Panc1 (cell line): Measurements from ENCODE around the gene PDE6A. TPM values are rescaled to one million over a fixed set of nuclear protein-coding genes. Genes with fewer than 3 reads are reported as not detected.
A peak's percentile ranks its signal among the peaks of the same experiment; 100 is the strongest.

ENCODE experiments used
- ATAC-seq: fragments of 200-7000 bp; cut with Tn5 transposase; 2 replicates; pipeline ENCODE4 v1.9.1; 2020; ENCODE audit warnings: mild to moderate bottlenecking, moderate library complexity
- BruUV-seq: library from RNA; stranded (reverse); fragments of 400-500 nt; replicated peaks from 2 replicates; lab custom pipeline; 2021; lab: Mats Ljungman, UMichigan
- CTCF ChIA-PET: fragments of 300-600 bp; sonication (Branson Sonifier 250); formaldehyde crosslinking; loops from one replicate; lab custom pipeline; 2022; ENCODE audit warnings: antibody characterized with exemption; lab: Charles Lee
- POLR2A ChIA-PET: fragments of 300-600 bp; sonication (Branson Sonifier 250); formaldehyde crosslinking; loops from one replicate; lab custom pipeline; 2022; ENCODE audit warnings: antibody characterized with exemption; lab: Charles Lee
- DNase-seq: peaks from one replicate; pipeline ENCODE4 v3.0.0-alpha.2; 2010; ENCODE audit warnings: low read depth, low spot score
- H3K27ac ChIP-seq: 2 replicates; pipeline ENCODE4 v1.5.1; 2011; ENCODE audit warnings: mild to moderate bottlenecking, low read length, inconsistent platforms
- H3K27me3 ChIP-seq: fragments of 200-500 bp; sonication (Bioruptor generic); 2 replicates; pipeline ENCODE4 v1.6.0; 2014; ENCODE audit warnings: low read length, inconsistent platforms; ENCODE audit not compliant: control insufficient read depth, insufficient read depth
- H3K36me3 ChIP-seq: fragments of 200-500 bp; sonication (Bioruptor generic); 2 replicates; pipeline ENCODE4 v1.5.1; 2014; ENCODE audit warnings: inconsistent platforms, mild to moderate bottlenecking, low read length, moderate library complexity; ENCODE audit not compliant: control insufficient read depth, insufficient read depth
- H3K4me1 ChIP-seq: 2 replicates; pipeline ENCODE4 v1.5.1; 2011; ENCODE audit warnings: inconsistent platforms, mild to moderate bottlenecking, low read length, moderate library complexity; ENCODE audit not compliant: control insufficient read depth, insufficient read depth
- H3K4me3 ChIP-seq, 2 experiments: 2 replicates each; pipeline ENCODE4 v1.5.1; 2011 to 2012; ENCODE audit warnings: low read depth in 2 of 2, low read length in 2 of 2, mild to moderate bottlenecking in 2 of 2, inconsistent platforms in 1 of 2, moderate library complexity in 1 of 2
- H3K9me3 ChIP-seq: fragments of 200-500 bp; sonication (Bioruptor generic); 2 replicates; pipeline ENCODE4 v1.5.1; 2014; ENCODE audit warnings: low read depth, mild to moderate bottlenecking, inconsistent platforms, low read length, moderate library complexity; ENCODE audit not compliant: control insufficient read depth, insufficient read depth
- POLR2AphosphoS5 ChIP-seq: IDR thresholded peaks from 2 replicates; pipeline ENCODE4 v1.6.1; 2012; ENCODE audit warnings: mild to moderate bottlenecking, low read depth, low read length, moderate library complexity
- SIN3A ChIP-seq: IDR thresholded peaks from 2 replicates; pipeline ENCODE4 v1.6.1; 2012; ENCODE audit warnings: low read depth, mild to moderate bottlenecking, low read length, moderate library complexity, borderline replicate concordance; ENCODE audit not compliant: insufficient read depth
- TCF7L2 ChIP-seq: IDR thresholded peaks from 2 replicates; pipeline ENCODE4 v1.6.1; 2011; ENCODE audit warnings: mild to moderate bottlenecking, low read depth, low read length, inconsistent platforms
- in situ Hi-C: cut with HindIII; loops from 2 replicates; pipeline ENCODE4 v1.10.0; 2016; ENCODE audit warnings: low sequenced_read_pairs, low pct_unique_long_range_greater_than_20kb
- intact Hi-C: fragments of 100-400 bp; cut with micrococcal nuclease; formaldehyde crosslinking; loops from one replicate; pipeline ENCODE4 v1.10.0; 2022; ENCODE audit not compliant: unreplicated experiment
- total RNA-seq: library from RNA; stranded (reverse); gene quantifications from one replicate; pipeline ENCODE4 v1.2.1, GENCODE V29; 2021; ENCODE audit not compliant: unreplicated experiment
- TF ChIP-seq, protein P1 (sequence below), 2 experiments: IDR thresholded peaks; 2 replicates each; pipeline ENCODE4 v1.6.1; 2011 to 2012; ENCODE audit warnings: low read depth in 2 of 2, control low read depth in 1 of 2, low read length in 1 of 2, mild to moderate bottlenecking in 1 of 2, moderate library complexity in 1 of 2; ENCODE audit not compliant: insufficient read depth in 1 of 2
- TF ChIP-seq, protein P2 (sequence below): fragments of 450-650 bp; IDR thresholded peaks from 2 replicates; pipeline ENCODE4 v1.5.1; 2017; ENCODE audit warnings: mild to moderate bottlenecking

Gene PDE6A
- total RNA-seq, 1 experiment from 2014 or later, result 0.33 TPM

DNA sequence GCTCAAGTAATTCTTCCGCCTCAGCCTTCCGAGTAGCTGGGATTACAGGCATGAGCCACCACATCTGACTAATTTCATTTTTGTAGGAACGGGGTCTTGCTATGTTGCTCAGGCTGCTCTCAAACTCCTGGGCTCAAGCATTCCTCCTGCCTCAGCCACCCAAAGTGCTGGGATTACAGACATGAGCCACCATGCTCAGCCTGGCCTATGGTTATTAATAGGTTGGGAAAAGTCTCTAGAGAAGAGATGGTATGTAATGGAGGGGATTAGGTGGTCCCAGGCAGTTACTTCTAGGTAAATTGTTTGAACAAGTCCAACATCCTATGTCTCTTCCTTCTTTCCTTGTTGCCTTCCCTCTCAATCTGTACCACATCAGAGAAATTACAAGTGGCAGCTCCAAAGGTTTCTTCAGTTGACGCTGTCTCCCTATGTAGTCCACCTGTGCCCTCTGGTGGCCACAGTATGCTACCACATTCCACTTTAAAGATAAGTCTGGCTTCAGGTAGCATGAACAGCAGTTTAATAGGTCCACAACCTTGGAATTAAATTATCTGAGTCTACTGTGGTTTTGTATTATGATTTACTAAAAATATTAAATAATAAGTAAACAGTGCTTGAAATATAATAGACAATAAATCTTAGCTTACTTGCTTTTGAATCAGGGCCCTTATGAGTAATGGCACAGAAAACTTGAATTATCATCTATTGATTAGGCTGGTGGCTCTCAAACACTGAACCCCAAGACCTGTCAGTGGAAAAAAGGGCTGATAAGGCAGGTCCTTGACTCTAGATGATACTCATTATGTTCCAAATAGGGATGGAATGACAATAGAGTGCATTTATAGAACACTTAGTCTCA is 46.2 kb upstream of the PDE6A start:
- peak overlapping the region; percentile 45; the same call in 1 of the 2 replicates for H3K27ac ChIP-seq
- POLR2A ChIA-PET, result interaction anchor here (0.6 kb wide), 2 partner anchors 164 to 356 kb away, joined by 3 to 4 read pairs; no protein-coding TSS in a partner anchor
- intact Hi-C loops (loop anchor here (1.0 to 5.0 kb wide), 2 partner anchors 156 to 353 kb away; no protein-coding TSS in a partner anchor), in situ Hi-C loops (no loop called here)
- H3K27me3 ChIP-seq, result no peaks in the 10 kb centered on the region
- TF ChIP-seq, protein P1, sequence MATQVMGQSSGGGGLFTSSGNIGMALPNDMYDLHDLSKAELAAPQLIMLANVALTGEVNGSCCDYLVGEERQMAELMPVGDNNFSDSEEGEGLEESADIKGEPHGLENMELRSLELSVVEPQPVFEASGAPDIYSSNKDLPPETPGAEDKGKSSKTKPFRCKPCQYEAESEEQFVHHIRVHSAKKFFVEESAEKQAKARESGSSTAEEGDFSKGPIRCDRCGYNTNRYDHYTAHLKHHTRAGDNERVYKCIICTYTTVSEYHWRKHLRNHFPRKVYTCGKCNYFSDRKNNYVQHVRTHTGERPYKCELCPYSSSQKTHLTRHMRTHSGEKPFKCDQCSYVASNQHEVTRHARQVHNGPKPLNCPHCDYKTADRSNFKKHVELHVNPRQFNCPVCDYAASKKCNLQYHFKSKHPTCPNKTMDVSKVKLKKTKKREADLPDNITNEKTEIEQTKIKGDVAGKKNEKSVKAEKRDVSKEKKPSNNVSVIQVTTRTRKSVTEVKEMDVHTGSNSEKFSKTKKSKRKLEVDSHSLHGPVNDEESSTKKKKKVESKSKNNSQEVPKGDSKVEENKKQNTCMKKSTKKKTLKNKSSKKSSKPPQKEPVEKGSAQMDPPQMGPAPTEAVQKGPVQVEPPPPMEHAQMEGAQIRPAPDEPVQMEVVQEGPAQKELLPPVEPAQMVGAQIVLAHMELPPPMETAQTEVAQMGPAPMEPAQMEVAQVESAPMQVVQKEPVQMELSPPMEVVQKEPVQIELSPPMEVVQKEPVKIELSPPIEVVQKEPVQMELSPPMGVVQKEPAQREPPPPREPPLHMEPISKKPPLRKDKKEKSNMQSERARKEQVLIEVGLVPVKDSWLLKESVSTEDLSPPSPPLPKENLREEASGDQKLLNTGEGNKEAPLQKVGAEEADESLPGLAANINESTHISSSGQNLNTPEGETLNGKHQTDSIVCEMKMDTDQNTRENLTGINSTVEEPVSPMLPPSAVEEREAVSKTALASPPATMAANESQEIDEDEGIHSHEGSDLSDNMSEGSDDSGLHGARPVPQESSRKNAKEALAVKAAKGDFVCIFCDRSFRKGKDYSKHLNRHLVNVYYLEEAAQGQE (IDR thresholded peaks at IDR 0.05; ENCODE audit: insufficient read depth in 1 of 2, low read depth in 2 of 2, low read length in 1 of 2), result no peak
- TF ChIP-seq, protein P2, sequence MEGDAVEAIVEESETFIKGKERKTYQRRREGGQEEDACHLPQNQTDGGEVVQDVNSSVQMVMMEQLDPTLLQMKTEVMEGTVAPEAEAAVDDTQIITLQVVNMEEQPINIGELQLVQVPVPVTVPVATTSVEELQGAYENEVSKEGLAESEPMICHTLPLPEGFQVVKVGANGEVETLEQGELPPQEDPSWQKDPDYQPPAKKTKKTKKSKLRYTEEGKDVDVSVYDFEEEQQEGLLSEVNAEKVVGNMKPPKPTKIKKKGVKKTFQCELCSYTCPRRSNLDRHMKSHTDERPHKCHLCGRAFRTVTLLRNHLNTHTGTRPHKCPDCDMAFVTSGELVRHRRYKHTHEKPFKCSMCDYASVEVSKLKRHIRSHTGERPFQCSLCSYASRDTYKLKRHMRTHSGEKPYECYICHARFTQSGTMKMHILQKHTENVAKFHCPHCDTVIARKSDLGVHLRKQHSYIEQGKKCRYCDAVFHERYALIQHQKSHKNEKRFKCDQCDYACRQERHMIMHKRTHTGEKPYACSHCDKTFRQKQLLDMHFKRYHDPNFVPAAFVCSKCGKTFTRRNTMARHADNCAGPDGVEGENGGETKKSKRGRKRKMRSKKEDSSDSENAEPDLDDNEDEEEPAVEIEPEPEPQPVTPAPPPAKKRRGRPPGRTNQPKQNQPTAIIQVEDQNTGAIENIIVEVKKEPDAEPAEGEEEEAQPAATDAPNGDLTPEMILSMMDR, result peak; percentile 94
- TF ChIP-seq POLR2AphosphoS5 (no peak; the same call in 1 of the 2 replicates), SIN3A (no peak), TCF7L2 (no peak)
- ATAC-seq, result peak; percentile 92
- no peak overlapping the region for H3K4me3 ChIP-seq
- DNase-seq, result peak; percentile 82
- H3K4me1 ChIP-seq, result no peaks in the 10 kb centered on the region; the same call in 1 of the 2 replicates
- BruUV-seq, result no TSS peak
- H3K9me3 ChIP-seq, result no peaks in the 10 kb centered on the region
- CTCF ChIA-PET, result interaction anchor here (0.6 to 3.8 kb wide), 10 partner anchors 28 to 156 kb away, joined by 3 to 52 read pairs (median 4); no protein-coding TSS in a partner anchor
- no peaks in the 10 kb centered on the region for H3K36me3 ChIP-seq

DNA sequence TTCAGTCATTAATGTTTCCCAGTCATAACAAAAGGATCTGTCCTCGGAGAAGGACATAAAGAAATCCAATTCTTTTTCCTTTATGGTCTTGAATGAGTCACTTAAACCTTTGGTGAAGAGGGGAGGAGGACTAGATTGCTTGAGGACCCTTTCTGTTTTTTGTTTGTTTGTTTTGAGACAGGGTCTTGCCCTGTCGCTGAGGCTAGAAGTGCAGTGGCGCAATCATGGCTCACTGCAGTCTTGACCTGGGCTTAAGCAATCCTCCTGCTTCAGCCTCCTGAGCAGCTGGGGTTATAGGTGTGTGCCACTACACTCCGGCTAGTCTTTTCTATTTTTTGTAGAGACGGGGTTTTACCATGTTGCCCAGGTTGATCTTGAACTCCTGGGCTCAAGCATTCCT is 43.5 kb upstream of the PDE6A start:
- intact Hi-C loops (no loop called here), in situ Hi-C loops (no loop called here)
- Histone ChIP-seq H3K27ac (no peak overlapping the region), H3K36me3 (no peaks in the 10 kb centered on the region), H3K4me1 (no peaks in the 10 kb centered on the region; the same call in 1 of the 2 replicates), H3K9me3 (no peaks in the 10 kb centered on the region), H3K27me3 (no peaks in the 10 kb centered on the region), H3K4me3 (no peak overlapping the region)
- ATAC-seq, result no peak
- BruUV-seq, result no TSS peak
- no peak for DNase-seq
- ChIA-PET POLR2A (no interaction called here), CTCF (no interaction called here)
- no peak for TF ChIP-seq TCF7L2
- TF ChIP-seq POLR2AphosphoS5, result no peak
- TF ChIP-seq SIN3A, result no peak
- TF ChIP-seq, protein P1 (IDR thresholded peaks at IDR 0.05; ENCODE audit: insufficient read depth in 1 of 2, low read depth in 2 of 2, low read length in 1 of 2), result no peak
- TF ChIP-seq, protein P2, result no peak
